HK-2 (cell line): ENCODE measurements around the gene OBSCN.

Source experiments
- DNase-seq: peaks from one replicate; pipeline ENCODE4 v3.0.0-alpha.2; 2018; ENCODE audit not compliant: unreplicated experiment

Gene OBSCN

GRCh38 chr1:228318823-228319241 lies 111.0 kb downstream of the OBSCN start:
- no peak for DNase-seq

DNA sequence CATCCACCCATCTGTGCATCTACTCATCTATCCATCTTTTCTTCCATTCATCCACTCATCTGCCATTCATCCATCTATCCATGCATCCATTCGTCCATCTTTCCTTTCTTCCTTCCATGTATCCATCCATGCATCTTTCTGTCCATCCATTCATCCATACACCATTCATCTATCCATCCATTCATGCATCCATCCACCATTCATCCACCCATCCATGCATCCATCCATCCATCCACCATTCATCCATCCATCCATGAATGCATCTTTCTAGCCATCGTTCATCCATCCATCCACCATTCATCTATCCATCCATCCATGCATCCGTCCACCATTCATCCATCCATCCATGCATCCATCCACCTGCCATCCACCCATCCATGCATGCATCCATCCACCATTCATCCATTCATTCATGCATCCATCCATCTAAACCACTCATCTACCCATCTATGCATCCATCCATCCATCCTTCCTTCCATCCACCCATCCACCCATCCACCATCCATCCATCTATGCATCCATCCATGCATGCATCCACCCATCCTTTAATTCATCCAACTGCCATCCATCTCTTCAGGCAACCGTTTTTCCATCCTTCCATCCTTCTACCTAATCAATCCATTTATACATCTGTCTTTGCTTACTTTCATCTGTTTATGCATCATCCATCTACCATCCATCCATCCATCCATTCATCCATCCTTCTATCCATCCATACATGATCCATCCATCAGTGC lies 111.7 kb downstream of the OBSCN start:
- no peak for DNase-seq

DNA sequence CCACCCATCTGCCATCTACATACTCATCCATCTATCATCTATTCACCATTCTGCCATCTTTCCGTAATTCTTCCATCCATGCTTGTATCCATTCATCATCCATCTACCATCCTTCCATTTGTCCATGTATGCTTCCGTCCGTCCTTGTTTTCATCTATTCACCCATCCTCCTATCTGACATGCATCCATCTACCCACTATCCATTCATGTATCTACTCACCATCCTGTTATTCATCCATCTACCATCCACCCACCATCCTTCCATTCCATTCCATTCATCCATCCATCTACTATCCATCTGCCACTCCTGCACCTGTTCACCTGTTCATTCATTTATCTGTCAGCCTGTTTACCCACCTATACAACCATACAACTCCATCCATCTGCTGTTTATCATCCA lies 112.5 kb downstream of the OBSCN start:
- no peak for DNase-seq

DNA sequence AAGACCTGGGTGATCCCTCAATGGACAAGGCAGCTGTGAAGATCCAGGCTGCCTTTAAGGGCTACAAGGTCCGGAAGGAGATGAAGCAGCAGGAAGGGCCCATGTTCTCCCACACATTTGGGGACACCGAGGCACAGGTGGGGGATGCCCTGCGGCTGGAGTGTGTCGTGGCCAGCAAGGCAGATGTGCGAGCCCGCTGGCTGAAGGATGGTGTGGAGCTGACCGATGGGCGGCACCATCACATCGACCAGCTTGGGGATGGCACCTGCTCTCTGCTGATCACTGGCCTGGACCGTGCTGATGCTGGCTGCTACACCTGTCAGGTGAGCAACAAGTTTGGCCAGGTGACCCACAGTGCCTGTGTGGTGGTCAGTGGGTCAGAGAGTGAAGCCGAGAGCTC lies 113.6 kb downstream of the OBSCN start:
- DNase-seq = no peak

DNA sequence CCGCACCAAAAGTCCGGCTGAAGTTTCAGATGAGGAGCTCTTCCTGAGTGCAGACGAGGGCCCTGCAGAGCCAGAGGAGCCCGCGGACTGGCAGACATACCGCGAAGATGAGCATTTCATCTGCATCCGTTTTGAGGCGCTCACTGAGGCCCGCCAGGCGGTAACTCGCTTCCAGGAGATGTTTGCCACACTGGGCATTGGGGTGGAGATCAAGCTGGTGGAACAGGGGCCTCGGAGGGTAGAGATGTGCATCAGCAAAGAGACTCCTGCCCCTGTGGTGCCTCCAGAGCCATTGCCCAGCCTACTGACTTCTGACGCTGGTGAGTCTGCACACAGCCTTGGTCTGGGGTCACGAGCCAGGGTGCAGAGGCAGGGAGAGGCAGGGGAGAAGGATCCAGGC lies 114.1 kb downstream of the OBSCN start:
- no peak for DNase-seq

DNA sequence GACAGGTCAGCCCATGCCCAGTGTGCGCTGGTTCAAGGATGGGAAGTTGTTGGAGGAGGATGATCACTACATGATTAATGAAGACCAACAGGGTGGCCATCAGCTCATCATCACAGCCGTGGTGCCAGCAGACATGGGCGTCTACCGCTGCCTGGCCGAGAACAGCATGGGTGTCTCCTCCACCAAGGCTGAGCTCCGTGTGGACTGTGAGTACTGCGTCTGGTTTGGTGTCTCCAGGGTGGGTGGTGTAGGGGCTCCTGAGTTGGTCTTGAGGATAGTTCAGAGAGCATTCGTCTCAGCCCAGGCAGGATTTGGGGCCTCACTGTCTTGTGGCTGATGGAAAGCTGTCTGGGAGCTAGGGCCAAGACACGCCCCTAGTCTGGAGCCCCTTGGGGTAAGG lies 115.6 kb downstream of the OBSCN start:
- DNase-seq = no peak

DNA sequence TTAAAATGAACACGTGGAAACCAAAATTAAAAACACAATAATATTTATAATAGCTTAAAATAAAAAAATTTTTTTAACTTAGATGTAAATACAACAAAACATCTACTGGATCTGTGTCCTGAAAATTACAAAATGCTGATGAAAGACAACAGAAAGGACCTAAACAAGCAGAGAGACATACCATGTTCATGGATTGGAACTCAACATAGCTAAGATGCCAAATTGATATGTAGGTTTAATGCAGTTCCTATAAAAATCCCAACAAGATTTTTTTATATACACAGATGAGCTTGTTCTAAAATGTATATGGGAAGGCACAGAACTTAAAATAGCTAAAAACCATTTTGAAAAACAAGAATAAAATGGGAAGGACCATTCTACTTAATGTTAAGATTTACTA lies 117.4 kb downstream of the OBSCN start:
- DNase-seq = no peak

DNA sequence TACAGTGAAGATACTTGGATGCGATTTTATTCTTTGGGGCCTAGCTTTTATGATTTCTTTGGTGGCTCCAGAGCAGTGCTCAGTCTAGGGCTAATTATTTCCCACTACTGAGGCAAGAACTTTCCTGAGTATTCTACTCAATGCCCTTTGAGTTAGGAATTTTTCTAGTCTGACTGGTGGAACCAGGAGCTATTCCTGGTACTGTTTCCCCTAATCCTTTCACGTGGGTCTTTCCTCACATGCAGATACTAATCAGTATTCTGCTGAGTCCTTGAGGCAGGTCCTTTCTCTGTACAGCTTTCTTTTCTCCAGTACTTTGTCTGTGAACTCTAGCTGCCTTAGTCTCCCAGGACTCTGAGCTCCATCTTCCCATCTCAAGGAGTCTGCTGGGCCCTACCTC lies 122.0 kb downstream of the OBSCN start:
- no peak for DNase-seq

DNA sequence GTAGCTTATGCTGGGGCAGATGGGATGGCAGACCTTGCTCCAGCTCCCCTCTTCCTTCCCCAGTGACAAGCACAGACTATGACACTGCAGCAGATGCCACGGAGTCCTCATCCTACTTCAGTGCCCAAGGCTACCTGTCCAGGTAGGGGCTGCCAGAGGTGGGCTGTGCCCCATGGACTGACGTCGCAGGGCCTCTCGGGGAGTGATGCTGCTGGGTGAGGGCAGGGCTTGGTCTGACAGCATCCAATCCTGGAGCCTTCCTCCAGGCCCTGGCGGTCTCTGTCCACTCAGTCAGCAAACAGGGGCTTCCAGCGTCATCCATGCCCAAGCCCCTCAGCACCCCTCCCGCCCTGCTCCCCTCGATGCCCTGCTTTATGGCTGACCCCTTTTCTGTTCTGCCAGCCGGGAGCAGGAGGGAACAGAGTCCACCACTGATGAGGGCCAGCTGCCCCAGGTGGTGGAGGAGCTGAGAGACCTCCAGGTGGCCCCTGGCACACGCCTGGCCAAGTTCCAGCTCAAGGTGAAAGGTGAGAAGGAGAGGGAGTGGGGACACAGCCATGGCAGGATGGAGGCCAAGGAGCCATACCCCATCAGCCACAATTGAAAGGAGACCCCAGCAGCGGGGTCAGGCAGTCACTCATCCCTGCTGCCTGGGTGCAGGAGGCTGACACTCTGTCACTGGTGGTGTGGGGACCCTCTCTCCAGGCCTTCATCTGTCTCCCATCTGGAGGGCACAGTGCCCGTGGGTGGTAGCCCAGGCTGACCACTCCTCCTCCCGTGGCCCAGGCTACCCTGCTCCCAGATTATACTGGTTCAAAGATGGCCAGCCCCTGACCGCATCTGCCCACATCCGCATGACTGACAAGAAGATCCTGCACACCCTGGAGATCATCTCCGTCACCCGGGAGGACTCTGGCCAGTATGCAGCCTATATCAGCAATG lies 125.2 kb downstream of the OBSCN start:
- no peak for DNase-seq

GRCh38 chr1:228333739-228334115 lies 125.9 kb downstream of the OBSCN start:
- no peak for DNase-seq

DNA sequence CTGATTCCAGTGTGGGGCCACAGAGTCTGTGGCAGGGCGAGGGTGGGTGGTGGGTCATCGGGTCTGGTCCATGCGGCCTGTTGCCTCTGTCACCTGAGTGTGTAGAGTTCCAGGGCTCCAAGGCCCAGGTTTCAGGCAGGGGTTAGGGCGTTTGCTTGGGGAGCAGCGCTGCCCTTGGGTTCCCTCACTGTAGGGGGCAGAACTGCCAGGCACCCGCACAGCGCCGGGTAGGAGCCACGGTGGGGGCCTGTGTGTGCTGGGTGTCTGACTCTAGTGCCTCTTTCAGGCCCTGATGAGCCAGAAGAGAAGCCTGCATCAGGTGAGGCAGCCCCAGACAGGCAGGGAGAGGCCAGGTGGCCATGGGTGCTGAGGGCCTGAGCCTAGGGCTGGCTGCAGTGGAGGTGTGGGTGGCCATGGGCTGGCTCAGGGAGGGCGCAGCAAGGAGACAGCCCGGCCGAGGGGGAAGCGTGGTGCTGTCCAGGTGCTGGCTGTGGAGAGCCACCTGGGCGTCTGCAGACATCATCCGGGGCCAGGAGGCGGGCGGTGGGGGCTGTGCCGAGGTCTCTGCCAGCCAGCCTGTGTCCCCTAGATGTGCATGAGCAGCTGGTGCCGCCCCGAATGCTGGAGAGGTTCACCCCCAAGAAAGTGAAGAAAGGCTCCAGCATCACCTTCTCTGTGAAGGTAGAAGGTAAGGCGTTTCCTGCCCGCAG lies 126.5 kb downstream of the OBSCN start:
- DNase-seq = no peak

GRCh38 chr1:228334954-228335353 lies 127.1 kb downstream of the OBSCN start:
- no peak for DNase-seq

- no peak for DNase-seq
These were observed 127.8 kb downstream of the OBSCN start for GRCh38 chr1:228335406-228336307.

DNA sequence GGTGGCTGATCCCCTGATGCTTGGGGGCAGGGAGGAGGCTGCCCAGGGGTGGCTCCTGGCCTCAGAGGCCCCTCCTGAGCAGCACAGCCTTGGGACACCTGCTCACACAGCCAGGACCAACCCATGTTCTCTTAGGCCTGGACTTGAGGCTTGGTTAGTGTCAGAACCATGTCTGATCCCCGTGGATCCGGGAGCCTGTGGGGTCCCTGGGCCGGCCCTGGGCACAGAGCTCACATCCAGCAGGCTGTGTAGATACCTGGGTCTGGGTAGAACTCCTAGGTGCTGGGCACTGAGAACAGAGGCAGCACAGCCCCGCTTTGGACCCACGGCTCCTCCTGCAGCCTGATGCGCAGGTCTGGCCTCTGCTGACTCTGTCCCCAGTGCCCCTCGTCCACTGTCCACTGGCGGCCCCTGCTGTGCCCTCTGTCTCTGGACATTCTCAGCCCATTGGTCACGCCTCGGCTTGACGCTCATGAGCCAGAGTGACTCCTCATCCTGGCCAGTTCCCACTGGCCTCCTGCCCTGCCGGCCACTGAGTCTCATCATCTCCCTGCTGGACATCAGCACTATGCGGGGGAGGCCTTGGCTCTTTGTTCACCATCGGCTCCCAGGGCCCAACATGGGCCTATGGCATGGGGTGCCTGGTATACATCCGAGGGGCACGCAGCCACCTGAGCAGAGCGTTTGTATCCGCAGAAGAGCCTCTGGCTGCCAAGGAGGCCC lies 128.6 kb downstream of the OBSCN start:
- no peak for DNase-seq

GRCh38 chr1:228337031-228337564 lies 129.3 kb downstream of the OBSCN start:
- DNase-seq = no peak

DNA sequence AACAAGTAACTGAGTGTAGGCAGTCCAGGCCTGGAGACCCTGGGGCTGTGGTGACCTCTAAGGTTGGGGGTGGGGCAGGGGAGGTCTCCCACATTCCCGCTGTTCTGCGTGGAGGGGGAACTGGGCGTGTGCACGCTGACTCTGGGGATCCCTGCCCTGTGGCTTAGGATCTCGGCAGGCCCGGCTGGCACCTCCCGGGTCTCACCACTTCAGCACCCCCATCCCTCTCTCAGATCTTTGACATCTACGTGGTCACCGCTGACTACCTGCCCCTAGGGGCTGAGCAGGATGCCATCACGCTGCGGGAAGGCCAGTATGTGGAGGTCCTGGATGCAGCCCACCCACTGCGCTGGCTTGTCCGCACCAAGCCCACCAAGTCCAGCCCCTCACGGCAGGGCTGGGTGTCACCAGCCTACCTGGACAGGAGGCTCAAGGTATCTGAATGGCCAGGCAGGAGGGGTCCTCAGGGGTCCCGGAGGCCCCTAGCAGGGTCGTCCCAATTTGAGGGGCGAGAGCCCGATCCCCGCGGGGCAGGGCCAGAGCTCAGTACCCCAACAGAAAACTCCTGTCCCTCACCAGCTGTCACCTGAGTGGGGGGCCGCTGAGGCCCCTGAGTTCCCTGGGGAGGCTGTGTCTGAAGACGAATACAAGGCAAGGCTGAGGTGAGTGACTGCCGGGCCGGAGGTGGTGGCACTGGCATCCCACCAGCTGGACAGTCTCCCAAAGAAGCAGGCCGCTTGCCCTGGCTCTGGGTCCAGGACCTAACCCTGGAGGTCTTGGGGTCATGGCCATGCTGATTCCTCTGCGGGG lies 130.1 kb downstream of the OBSCN start:
- DNase-seq = no peak

GRCh38 chr1:228338521-228339051 lies 130.7 kb downstream of the OBSCN start:
- no peak for DNase-seq

DNA sequence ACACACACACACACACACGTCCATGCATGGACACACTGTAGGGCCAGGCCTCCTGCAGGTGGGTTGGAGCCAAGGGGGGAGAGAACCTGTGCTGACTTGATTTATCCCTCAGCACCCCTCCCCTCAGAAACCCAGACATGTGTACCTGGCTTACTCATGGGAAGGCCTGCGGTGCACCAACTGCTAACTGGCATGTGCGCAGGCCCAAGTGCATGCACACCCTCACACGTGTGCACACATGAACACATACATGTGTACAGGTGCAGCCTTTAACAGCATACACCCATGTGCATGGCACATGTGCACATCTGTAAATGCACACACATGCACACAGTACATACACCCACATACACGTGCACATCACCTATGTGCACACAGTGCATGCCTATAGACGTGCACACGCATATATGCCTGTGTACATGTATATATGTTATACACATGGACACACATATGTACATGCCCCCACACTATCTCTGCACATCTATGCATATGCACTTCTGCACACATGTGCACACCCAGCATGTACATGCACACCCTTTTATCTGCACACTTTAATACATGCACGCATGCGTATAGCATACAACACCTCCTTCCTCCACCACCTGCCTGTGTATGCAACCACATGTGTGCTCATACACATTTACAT lies 131.3 kb downstream of the OBSCN start:
- DNase-seq = no peak
